ENCODE data around the gene NOM1. TPM values are rescaled to one million over a fixed set of nuclear protein-coding genes. Genes with fewer than 3 reads are reported as not detected.

NOM1 gene
- total RNA-seq, 4 donors from 2014 or later, result 12.6 to 20.8 (median 16.3) TPM

GRCh38 chr7:157003756-157004520 lies 54.4 kb downstream of the NOM1 start:
- Histone ChIP-seq H3K27me3 (peaks cover 15 to 100% (median 86%) of the 10 kb centered on the region in 4 donors), H3K4me1 (peaks cover 40 to 79% (median 65%) of the 10 kb centered on the region in 4 donors), H3K27ac (replicated peaks in 1 of 4) (no peak overlapping the region), H3K36me3 (no peaks in the 10 kb centered on the region), H3K4me3 (peak overlapping the region in 3 of 4 donors; percentile 5 to 23 (median 16)), H3K9me3 (no peaks in the 10 kb centered on the region)
- TF ChIP-seq POLR2A (IDR thresholded peaks at IDR 0.05; ENCODE audit: low read depth) (no peak), CTCF (IDR thresholded peaks at IDR 0.05) (no peak), EP300 (IDR thresholded peaks at IDR 0.05) (no peak), POLR2AphosphoS5 (IDR thresholded peaks at IDR 0.05) (no peak)
- intact Hi-C loops (cut with DNase I), result no loop called here
- 5% methylated on average over 29 of the region's 60 CpGs for WGBS
- DNase-seq (ENCODE audit: extremely low spot score), result no peak

GRCh38 chr7:157004521-157005455 lies 55.3 kb downstream of the NOM1 start:
- Histone ChIP-seq H3K27me3 (peaks cover 12 to 99% (median 83%) of the 10 kb centered on the region in 4 donors), H3K4me1 (peaks cover 35 to 78% (median 64%) of the 10 kb centered on the region in 4 donors), H3K27ac (replicated peaks in 1 of 4) (no peak overlapping the region), H3K4me3 (peak overlapping the region in 3 of 4 donors; percentile 22 to 35 (median 23)), H3K9me3 (no peaks in the 10 kb centered on the region), H3K36me3 (no peaks in the 10 kb centered on the region)
- intact Hi-C loops (cut with DNase I), result no loop called here
- TF ChIP-seq EP300 (IDR thresholded peaks at IDR 0.05) (no peak), CTCF (IDR thresholded peaks at IDR 0.05) (no peak), POLR2A (IDR thresholded peaks at IDR 0.05; ENCODE audit: low read depth) (no peak), POLR2AphosphoS5 (IDR thresholded peaks at IDR 0.05) (no peak)
- DNase-seq (ENCODE audit: extremely low spot score), result no peak
- 7% methylated on average over 38 of the region's 56 CpGs for WGBS

- Histone ChIP-seq H3K4me1 (peaks cover 27 to 76% (median 62%) of the 10 kb centered on the region in 4 donors), H3K27me3 (peaks cover 6 to 98% (median 76%) of the 10 kb centered on the region in 4 donors), H3K36me3 (no peaks in the 10 kb centered on the region), H3K9me3 (no peaks in the 10 kb centered on the region), H3K27ac (replicated peaks in 1 of 4) (no peak overlapping the region), H3K4me3 (peak overlapping the region in 3 of 4 donors; percentile 18 to 35 (median 22))
- WGBS, result 3% methylated on average over 42 of the region's 77 CpGs
- DNase-seq (ENCODE audit: extremely low spot score), result no peak
- intact Hi-C loops (cut with DNase I), result no loop called here
- TF ChIP-seq POLR2A (IDR thresholded peaks at IDR 0.05; ENCODE audit: low read depth), result no peak
- no peak for TF ChIP-seq CTCF (IDR thresholded peaks at IDR 0.05)
- no peak for TF ChIP-seq POLR2AphosphoS5 (IDR thresholded peaks at IDR 0.05)
- no peak for TF ChIP-seq EP300 (IDR thresholded peaks at IDR 0.05)
Measured at GRCh38 chr7:157005456-157006204, 56.1 kb downstream of the NOM1 start.

GRCh38 chr7:157006205-157006747 lies 56.8 kb downstream of the NOM1 start:
- Histone ChIP-seq H3K27ac (replicated peaks in 1 of 4) (no peak overlapping the region), H3K27me3 (peaks cover 6 to 98% (median 76%) of the 10 kb centered on the region in 4 donors), H3K4me1 (peaks cover 32 to 77% (median 64%) of the 10 kb centered on the region in 4 donors), H3K4me3 (no peak overlapping the region), H3K36me3 (no peaks in the 10 kb centered on the region), H3K9me3 (no peaks in the 10 kb centered on the region)
- 5% methylated on average over 22 of the region's 39 CpGs for WGBS
- no peak for TF ChIP-seq POLR2AphosphoS5 (IDR thresholded peaks at IDR 0.05)
- TF ChIP-seq CTCF (IDR thresholded peaks at IDR 0.05), result no peak
- no peak for TF ChIP-seq EP300 (IDR thresholded peaks at IDR 0.05)
- no peak for TF ChIP-seq POLR2A (IDR thresholded peaks at IDR 0.05; ENCODE audit: low read depth)
- no peak for DNase-seq (ENCODE audit: extremely low spot score)
- intact Hi-C loops (cut with DNase I), result no loop called here

Measured in esophagus muscularis mucosa (tissue), 4 donors.